GM12892 (cell line): ENCODE data around the gene SPDYC.

ENCODE experiments used
- POLR2A ChIP-seq: IDR thresholded peaks from 2 replicates; pipeline ENCODE4 v1.6.1; 2011; ENCODE audit warnings: low read depth, low read length, control low read depth
- POLR2AphosphoS5 ChIP-seq: IDR thresholded peaks from 2 replicates; pipeline ENCODE4 v1.6.1; 2011; ENCODE audit warnings: low read depth, low read length, control low read depth
- TAF1 ChIP-seq: IDR thresholded peaks from 2 replicates; pipeline ENCODE4 v1.6.1; 2011; ENCODE audit warnings: low read depth, mild to moderate bottlenecking, control low read depth, low read length, borderline replicate concordance

- TF ChIP-seq TAF1 = no peak
- TF ChIP-seq POLR2AphosphoS5 = no peak
- TF ChIP-seq POLR2A = no peak
Measured at GRCh38 chr11:65214212-65214845, 44.3 kb downstream of the SPDYC start.
